GM19043 (cell line): ENCODE measurements around the gene SLC44A4.
"Not testable (repeated sequence)": the region's sequence is repeated elsewhere in the genome, so short reads cannot be mapped to it uniquely, and the experiment has no call there.

Experiments
- ATAC-seq: cut with Tn5 transposase; IDR thresholded peaks from one replicate; pipeline ENCODE4 v1.9.1; 2021; ENCODE audit warnings: low read depth; ENCODE audit not compliant: unreplicated experiment

Gene SLC44A4

GRCh38 chr6:31861919-31862343 is 16.9 kb downstream of the SLC44A4 start:
- no peak for ATAC-seq

GRCh38 chr6:31861150-31861549 is 17.6 kb downstream of the SLC44A4 start:
- no peak for ATAC-seq

- no peak for ATAC-seq
These were observed 18.4 kb downstream of the SLC44A4 start for GRCh38 chr6:31860349-31860748.

GRCh38 chr6:31859923-31860322 is 18.9 kb downstream of the SLC44A4 start:
- ATAC-seq, result no peak

- ATAC-seq, result no peak
These were observed 20.1 kb downstream of the SLC44A4 start for GRCh38 chr6:31858707-31859106.

- not testable (repeated sequence) for ATAC-seq
These were observed 21.0 kb downstream of the SLC44A4 start for GRCh38 chr6:31857774-31858173.

- not testable (repeated sequence) for ATAC-seq
These were observed 26.6 kb downstream of the SLC44A4 start for GRCh38 chr6:31851980-31852718.

GRCh38 chr6:31851485-31851832 is 27.3 kb downstream of the SLC44A4 start:
- no peak for ATAC-seq

GRCh38 chr6:31850765-31851484 is 27.9 kb downstream of the SLC44A4 start:
- ATAC-seq, result no peak

- no peak for ATAC-seq
These were observed 31.4 kb downstream of the SLC44A4 start for GRCh38 chr6:31847276-31847978.

GRCh38 chr6:31844507-31844906 is 34.3 kb downstream of the SLC44A4 start:
- no peak for ATAC-seq

- no peak for ATAC-seq
These were observed 36.7 kb downstream of the SLC44A4 start for GRCh38 chr6:31842053-31842452.

GRCh38 chr6:31839779-31840126 is 39.0 kb downstream of the SLC44A4 start:
- ATAC-seq, result not testable (repeated sequence)

GRCh38 chr6:31838968-31839367 is 39.8 kb downstream of the SLC44A4 start:
- ATAC-seq, result no peak

GRCh38 chr6:31838114-31838553 is 40.7 kb downstream of the SLC44A4 start:
- ATAC-seq, result not testable (repeated sequence)

- ATAC-seq, result no peak
These were observed 41.3 kb downstream of the SLC44A4 start for GRCh38 chr6:31837369-31838113.

- ATAC-seq, result no peak
These were observed 42.1 kb downstream of the SLC44A4 start for GRCh38 chr6:31836474-31837368.

GRCh38 chr6:31836047-31836473 is 42.7 kb downstream of the SLC44A4 start:
- no peak for ATAC-seq

GRCh38 chr6:31834367-31835250 is 44.2 kb downstream of the SLC44A4 start:
- no peak for ATAC-seq
